ENCODE measurements around the gene MARCHF6.
A peak's percentile ranks its signal among the peaks of the same experiment; 100 is the strongest.
"Not testable (repeated sequence)": the region's sequence is repeated elsewhere in the genome, so short reads cannot be mapped to it uniquely, and the experiment has no call there.

Gene MARCHF6

DNA sequence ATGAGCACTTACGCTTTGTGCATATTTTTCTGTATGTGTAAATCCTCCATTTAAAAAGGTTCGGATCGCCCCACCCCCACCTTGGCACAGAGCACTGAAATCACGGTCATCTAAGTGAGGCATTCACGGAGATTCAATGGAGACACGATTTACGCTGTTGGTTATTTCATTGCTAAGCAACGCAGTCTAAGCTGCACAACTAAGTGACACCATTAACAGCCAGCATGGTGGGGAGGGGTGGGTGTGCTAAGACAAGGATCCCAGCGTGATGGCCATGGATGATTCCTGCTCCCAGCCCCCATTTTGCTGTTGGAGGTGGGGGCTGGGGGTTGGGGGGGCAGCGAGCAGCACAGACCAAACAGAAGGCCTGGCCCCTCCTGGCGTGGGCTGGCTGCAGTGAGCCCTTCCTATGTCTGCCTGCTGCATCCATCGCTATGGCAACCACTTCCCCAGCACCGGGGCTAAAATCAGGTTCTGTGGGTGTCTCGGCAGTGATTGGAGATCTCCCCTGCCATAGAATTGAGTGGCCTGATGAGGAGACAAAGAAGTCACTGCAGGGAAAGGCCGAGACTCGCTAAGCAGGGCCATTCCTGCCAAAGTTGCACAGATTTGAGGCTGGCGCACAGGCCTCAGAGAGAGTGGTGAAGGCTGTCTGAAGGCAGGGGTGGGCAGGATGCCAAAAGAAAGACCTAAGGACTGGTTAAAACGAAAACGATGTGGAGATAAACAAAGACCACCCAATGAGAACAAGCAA lies 14.3 kb upstream of the MARCHF6 start:
- Histone ChIP-seq H3K9me3 (no peaks in the 10 kb centered on the region), H3K36me3 (no peaks in the 10 kb centered on the region), H3K4me1 (ENCODE audit: control insufficient read depth in 1 of 2, insufficient read depth in 1 of 2, low read depth in 1 of 2, low read length in 1 of 2) (no peaks in the 10 kb centered on the region), H3K4me3 (ENCODE audit: low read depth in 1 of 2, low read length in 1 of 2) (no peak overlapping the region), H3K27me3 (peaks cover 16% of the 10 kb centered on the region), H3K27ac (no peak overlapping the region)
- TF ChIP-seq, protein P1, sequence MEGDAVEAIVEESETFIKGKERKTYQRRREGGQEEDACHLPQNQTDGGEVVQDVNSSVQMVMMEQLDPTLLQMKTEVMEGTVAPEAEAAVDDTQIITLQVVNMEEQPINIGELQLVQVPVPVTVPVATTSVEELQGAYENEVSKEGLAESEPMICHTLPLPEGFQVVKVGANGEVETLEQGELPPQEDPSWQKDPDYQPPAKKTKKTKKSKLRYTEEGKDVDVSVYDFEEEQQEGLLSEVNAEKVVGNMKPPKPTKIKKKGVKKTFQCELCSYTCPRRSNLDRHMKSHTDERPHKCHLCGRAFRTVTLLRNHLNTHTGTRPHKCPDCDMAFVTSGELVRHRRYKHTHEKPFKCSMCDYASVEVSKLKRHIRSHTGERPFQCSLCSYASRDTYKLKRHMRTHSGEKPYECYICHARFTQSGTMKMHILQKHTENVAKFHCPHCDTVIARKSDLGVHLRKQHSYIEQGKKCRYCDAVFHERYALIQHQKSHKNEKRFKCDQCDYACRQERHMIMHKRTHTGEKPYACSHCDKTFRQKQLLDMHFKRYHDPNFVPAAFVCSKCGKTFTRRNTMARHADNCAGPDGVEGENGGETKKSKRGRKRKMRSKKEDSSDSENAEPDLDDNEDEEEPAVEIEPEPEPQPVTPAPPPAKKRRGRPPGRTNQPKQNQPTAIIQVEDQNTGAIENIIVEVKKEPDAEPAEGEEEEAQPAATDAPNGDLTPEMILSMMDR (IDR thresholded peaks at IDR 0.05) = no peak

DNA sequence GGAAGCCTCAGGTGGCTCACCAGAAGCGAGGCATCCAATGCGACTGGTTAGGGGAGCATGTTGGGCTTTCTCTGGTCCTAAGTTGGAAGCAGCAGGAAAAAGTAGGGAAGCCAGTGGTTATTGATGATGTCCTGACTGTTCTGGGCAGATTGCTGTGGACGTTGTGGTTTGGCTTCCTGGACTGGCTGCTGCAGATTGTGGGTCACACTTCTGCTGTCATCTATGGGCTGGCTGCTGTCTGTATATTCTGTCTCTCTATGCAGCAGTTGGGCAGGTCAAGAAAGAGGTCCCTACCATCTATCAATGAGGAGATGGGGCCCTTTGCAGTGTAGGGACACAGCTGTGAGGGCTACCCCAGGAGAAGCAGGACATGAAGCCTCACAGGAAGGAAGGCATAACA lies 13.5 kb upstream of the MARCHF6 start:
- no peaks in the 10 kb centered on the region for H3K9me3 ChIP-seq
- H3K27ac ChIP-seq = no peak overlapping the region
- H3K36me3 ChIP-seq = no peaks in the 10 kb centered on the region
- no peaks in the 10 kb centered on the region for H3K4me1 ChIP-seq (ENCODE audit: control insufficient read depth in 1 of 2, insufficient read depth in 1 of 2, low read depth in 1 of 2, low read length in 1 of 2)
- TF ChIP-seq, protein P1 (IDR thresholded peaks at IDR 0.05) = no peak
- peaks cover 9% of the 10 kb centered on the region for H3K27me3 ChIP-seq
- H3K4me3 ChIP-seq (ENCODE audit: low read depth in 1 of 2, low read length in 1 of 2) = no peak overlapping the region

DNA sequence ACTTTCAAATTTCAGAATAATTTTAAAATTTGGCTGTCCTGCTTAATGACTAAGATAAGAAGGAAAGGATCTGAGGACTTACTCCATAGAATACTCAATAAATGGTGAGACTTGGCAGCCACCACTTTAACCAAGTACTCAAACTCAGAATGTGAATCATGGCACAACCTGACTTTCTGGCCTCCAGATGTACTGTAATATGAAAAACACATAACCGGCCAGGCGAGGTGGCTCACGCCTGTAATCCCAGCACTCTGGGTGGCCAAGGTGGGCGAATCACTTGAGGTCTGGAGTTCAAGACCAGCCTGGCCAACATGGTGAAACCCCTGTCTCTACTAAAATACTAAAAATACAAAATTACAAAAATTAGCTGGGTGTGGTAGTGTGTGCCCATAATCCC lies 10.0 kb upstream of the MARCHF6 start:
- TF ChIP-seq, protein P1 (IDR thresholded peaks at IDR 0.05) = no peak
- H3K27me3 ChIP-seq = no peaks in the 10 kb centered on the region
- H3K4me1 ChIP-seq (ENCODE audit: control insufficient read depth in 1 of 2, insufficient read depth in 1 of 2, low read depth in 1 of 2, low read length in 1 of 2) = no peaks in the 10 kb centered on the region
- H3K27ac ChIP-seq = no peak overlapping the region
- no peak overlapping the region for H3K4me3 ChIP-seq (ENCODE audit: low read depth in 1 of 2, low read length in 1 of 2)
- H3K36me3 ChIP-seq = no peaks in the 10 kb centered on the region
- H3K9me3 ChIP-seq = no peaks in the 10 kb centered on the region

DNA sequence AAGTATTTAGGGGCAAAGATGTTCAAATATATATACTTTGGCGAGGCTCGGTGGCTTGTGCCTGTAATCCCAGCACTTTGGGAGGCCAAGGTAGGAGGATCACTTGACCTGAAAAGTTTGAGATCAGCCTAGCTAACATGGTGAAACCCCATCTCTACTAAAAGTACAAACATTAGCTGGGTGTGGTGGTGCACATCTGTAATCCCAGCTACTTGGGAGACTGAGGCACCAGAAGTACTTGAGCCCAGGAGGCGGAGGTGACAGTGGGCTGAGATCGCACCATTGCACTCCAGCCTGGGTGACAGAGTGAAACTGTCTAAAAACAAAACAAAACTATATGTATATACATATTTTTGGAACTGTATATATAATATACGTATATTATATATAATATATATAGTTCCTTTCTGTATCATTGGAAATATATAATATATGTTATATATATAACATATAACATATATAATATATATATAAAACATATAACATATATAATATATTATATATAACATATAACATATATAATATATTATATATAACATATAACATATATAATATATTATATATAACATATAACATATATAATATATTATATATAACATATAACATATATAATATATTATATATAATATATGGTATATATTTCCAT lies 8.9 kb upstream of the MARCHF6 start:
- not testable (repeated sequence) for H3K4me3 ChIP-seq (ENCODE audit: low read depth in 1 of 2, low read length in 1 of 2); H3K27me3 ChIP-seq; H3K4me1 ChIP-seq (ENCODE audit: control insufficient read depth in 1 of 2, insufficient read depth in 1 of 2, low read depth in 1 of 2, low read length in 1 of 2); H3K9me3 ChIP-seq; H3K36me3 ChIP-seq; H3K27ac ChIP-seq

DNA sequence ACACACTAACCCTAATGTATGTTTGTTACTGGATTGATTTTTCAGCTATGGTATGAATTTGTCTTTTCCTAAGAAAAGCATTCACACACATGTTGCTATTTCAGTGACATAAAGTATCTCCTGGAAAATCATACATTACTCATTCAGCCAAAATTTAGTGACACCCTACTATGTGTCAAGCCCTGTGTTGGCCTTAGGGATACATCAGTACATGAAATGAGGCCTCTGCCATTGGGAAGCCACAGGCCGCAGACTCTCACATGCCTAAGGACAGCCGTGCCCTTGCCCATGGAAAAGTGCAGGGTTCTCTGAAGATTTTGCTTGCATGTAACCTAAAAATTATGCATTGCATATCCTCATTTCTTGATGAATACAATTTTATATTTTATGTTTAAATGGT lies 5.2 kb upstream of the MARCHF6 start:
- Histone ChIP-seq H3K9me3 (no peaks in the 10 kb centered on the region), H3K4me3 (ENCODE audit: low read depth in 1 of 2, low read length in 1 of 2) (no peak overlapping the region), H3K4me1 (ENCODE audit: control insufficient read depth in 1 of 2, insufficient read depth in 1 of 2, low read depth in 1 of 2, low read length in 1 of 2) (peaks cover 11 to 19% of the 10 kb centered on the region in 2 experiments), H3K36me3 (no peaks in the 10 kb centered on the region), H3K27ac (no peak overlapping the region), H3K27me3 (no peaks in the 10 kb centered on the region)
- TF ChIP-seq, protein P1 (IDR thresholded peaks at IDR 0.05) = no peak

DNA sequence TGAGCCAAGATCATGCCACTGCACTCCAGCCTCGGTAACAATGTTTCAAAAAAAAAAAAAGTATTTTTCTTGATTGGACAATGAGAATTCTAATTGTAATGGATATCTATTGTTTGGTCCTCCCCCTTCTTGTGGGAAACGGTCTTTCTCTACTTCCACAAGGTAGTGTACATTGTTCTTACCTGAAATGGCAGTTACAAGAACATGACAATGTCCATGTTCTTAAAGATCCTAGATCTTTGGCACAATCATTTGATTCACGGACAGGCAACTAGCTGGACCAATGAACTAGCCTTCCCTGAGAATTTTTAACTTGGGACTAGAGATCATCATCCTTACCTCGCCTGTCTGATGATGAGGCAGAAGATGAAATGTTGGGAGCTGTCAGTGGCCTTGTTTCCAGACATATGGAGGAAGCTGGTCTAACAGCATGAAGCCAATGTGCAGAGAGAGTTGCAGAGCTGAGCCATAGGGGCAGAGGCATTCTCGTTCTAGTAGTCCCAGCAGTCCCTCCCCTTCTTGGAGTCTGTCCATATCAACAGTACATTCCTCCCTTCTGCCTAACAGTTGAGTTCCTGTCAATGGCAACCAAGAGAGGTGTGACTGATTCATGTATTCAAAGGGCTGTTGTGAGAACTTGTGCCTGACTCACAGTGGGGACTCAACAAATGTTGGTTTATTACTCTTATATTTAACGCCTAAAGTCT lies 2.1 kb upstream of the MARCHF6 start:
- Histone ChIP-seq H3K4me3 (ENCODE audit: low read depth in 1 of 2, low read length in 1 of 2) (no peak overlapping the region), H3K27me3 (no peaks in the 10 kb centered on the region), H3K27ac (peak overlapping the region; percentile 93), H3K36me3 (no peaks in the 10 kb centered on the region), H3K9me3 (no peaks in the 10 kb centered on the region), H3K4me1 (ENCODE audit: control insufficient read depth in 1 of 2, insufficient read depth in 1 of 2, low read depth in 1 of 2, low read length in 1 of 2) (peaks cover 30 to 42% of the 10 kb centered on the region in 2 experiments)
- TF ChIP-seq, protein P1 (IDR thresholded peaks at IDR 0.05) = no peak

All from neutrophil (primary cell).